ENCODE data around the gene LTB. TPM values are rescaled to one million over a fixed set of nuclear protein-coding genes. Genes with fewer than 3 reads are reported as not detected.

LTB gene
- total and polyA plus RNA-seq, 3 experiments from 2014 or later: 196 to 1,182 (median 206) TPM

DNA sequence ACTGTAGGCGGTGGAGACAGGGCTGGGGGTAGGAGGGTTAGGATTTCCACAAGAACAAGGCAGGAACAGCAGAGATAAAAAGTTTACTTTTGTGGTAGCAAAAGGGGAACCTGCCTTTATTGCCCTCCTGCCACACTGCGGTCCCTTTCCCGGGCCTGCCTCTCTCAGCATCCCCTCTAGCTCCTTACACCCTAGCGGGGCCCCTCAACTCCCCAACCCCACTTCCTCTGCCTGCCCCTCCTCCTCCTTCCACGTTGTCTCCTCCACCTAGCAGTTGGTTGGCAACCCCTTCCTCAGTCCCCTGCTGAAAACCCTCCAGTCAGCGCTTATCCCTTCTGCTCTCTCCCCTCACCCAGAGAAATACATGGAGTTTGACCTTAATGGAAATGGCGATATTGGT is 33.5 kb upstream of the LTB start:
- DNase-seq: peak in 1 of 5 donors; percentile 60
- Mint-ChIP-seq H3K4me3 (peak overlapping the region in 6 of 7 donors; percentile 7 to 67 (median 50)), H3K9me3 (no peaks in the 10 kb centered on the region), H3K27me3 (peaks cover 0 to 3% of the 10 kb centered on the region in 2 donors), H3K27ac (peak overlapping the region; percentile 16 to 78 (median 66)), H3K36me3 (peaks cover 0 to 3% (median 0%) of the 10 kb centered on the region in 3 donors), H3K4me1 (peaks cover 25 to 37% (median 35%) of the 10 kb centered on the region in 3 donors)
- H3K4me3 ChIP-seq (ENCODE audit: low read length): peak overlapping the region; percentile 67
- H3K9me3 ChIP-seq (ENCODE audit: low read length): no peaks in the 10 kb centered on the region
- ChIA-PET POLR2A (interaction anchor here (1.5 kb wide), 1 partner anchor 36 kb away, joined by 6 read pairs; the partner anchor contains the start of gene BAG6), CTCF (interaction anchor here (1.0 to 1.9 kb wide), 2 partner anchors 17 to 19 kb away, joined by 3 to 6 read pairs; no protein-coding TSS in a partner anchor)
- no peaks in the 10 kb centered on the region for H3K27me3 ChIP-seq (ENCODE audit: insufficient read depth, low read length, poor library complexity, severe bottlenecking)
- H3K36me3 ChIP-seq (ENCODE audit: insufficient read depth, low read length): no peaks in the 10 kb centered on the region
- H3K4me1 ChIP-seq (ENCODE audit: insufficient read depth, low read length): peaks cover 29% of the 10 kb centered on the region
- H3K27ac ChIP-seq (ENCODE audit: low read depth, low read length): peak overlapping the region; percentile 54

DNA sequence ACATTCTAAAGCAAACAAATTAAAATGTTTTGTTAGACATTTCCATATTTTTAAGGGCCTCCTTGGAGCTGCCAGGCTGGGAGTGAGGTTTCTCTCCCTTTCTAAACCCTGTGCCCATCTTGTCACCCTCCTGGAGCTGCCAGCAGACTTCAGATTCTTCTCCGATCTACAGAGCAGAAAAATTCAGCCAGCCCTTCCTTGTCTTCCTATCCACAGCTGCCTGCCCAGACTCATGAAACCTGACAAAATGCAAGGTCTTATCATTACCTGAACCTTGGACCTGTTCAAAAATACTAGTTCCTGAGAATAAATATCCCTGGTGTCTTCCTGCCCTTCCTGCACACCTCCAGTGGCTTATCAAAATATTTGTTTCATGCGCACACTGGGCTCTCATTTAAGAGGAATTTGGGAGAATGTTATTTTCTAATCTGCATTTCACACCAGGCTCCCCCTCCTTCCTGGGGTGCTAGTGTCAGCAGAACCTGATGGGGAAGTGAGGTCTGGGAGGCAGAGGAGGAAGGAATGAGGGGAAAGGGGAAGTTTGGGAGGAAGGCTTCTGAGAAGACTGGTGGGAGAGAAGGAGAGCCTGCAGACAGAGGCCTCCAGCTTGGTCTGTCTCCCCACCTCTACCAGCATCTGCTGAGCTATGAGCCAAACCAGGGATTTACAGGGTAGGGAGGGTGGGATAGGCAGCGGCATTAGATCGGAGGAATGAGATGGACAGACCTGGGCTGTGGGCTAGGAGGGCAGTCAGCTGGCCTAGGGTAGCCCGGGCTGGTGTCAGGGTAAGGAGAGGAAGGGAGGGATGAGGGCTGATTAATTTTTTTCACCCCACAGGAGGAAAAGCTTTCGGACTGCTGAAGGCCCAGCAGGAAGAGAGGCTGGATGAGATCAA is 32.7 kb upstream of the LTB start, which contains the start of gene AIF1:
AIF1 (plus strand) TSS at position 551 of the 895 bp plus-strand sequence; CDS start at position 647, 96 bp downstream.
- Mint-ChIP-seq H3K36me3 (peaks cover 0 to under 1% (median 0%) of the 10 kb centered on the region in 3 donors), H3K4me3 (peak within 1 kb of the TSS in 6 of 7 donors; percentile 36 to 67 (median 62)), H3K27me3 (peaks cover 0 to 3% of the 10 kb centered on the region in 2 donors), H3K4me1 (peaks cover 24 to 35% (median 33%) of the 10 kb centered on the region in 3 donors), H3K27ac (peak within 1 kb of the TSS; percentile 38 to 78 (median 68)), H3K9me3 (no peaks in the 10 kb centered on the region)
- H3K4me1 ChIP-seq (ENCODE audit: insufficient read depth, low read length): peaks cover 29% of the 10 kb centered on the region
- H3K36me3 ChIP-seq (ENCODE audit: insufficient read depth, low read length): no peaks in the 10 kb centered on the region
- H3K9me3 ChIP-seq (ENCODE audit: low read length): no peaks in the 10 kb centered on the region
- H3K4me3 ChIP-seq (ENCODE audit: low read length): peak within 1 kb of the TSS; percentile 67
- POLR2A ChIA-PET: interaction anchor here (1.5 kb wide), 1 partner anchor 37 kb away, joined by 6 read pairs; the partner anchor contains the start of gene BAG6
- H3K27ac ChIP-seq (ENCODE audit: low read depth, low read length): peak within 1 kb of the TSS; percentile 54
- CTCF ChIA-PET: interaction anchor here (1.0 to 1.9 kb wide), 2 partner anchors 16 to 18 kb away, joined by 3 to 6 read pairs; no protein-coding TSS in a partner anchor
- no peak for DNase-seq
- no peaks in the 10 kb centered on the region for H3K27me3 ChIP-seq (ENCODE audit: insufficient read depth, low read length, poor library complexity, severe bottlenecking)

DNA sequence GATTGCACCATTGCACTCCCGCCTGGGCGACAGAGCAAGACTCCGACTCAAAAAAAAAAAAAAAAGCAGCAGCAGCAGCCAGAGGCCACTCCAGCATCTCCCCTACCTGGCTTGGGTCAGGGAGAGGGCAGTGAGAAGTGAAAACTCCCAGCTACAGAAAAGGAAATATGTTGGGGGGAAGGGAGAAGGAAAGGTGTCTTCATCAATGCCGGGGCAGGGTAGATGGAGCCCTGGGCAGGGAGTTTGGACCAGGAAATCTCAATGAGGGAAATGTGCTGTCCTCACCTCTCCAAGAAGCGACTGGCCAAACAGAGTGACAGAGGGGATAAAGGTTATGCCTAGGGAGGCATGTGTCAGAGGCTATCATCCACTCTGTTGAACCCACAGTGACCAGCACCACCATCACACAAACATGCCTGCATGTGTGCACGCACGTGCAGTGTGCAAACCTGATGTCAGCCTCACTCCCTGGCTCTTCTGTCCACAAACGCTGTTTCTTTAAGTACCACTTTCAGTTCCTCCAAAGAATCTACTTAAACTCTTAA is 31.9 kb upstream of the LTB start:
- Mint-ChIP-seq H3K27me3 (peaks cover 0 to 3% of the 10 kb centered on the region in 2 donors), H3K4me1 (peaks cover 20 to 29% (median 27%) of the 10 kb centered on the region in 3 donors), H3K27ac (peak overlapping the region in 1 of 8 donors; percentile 47), H3K36me3 (peaks cover 0 to 1% (median 0%) of the 10 kb centered on the region in 3 donors), H3K4me3 (peak overlapping the region in 1 of 7 donors; percentile 62), H3K9me3 (no peaks in the 10 kb centered on the region)
- H3K9me3 ChIP-seq (ENCODE audit: low read length): no peaks in the 10 kb centered on the region
- no peaks in the 10 kb centered on the region for H3K27me3 ChIP-seq (ENCODE audit: insufficient read depth, low read length, poor library complexity, severe bottlenecking)
- no peak overlapping the region for H3K27ac ChIP-seq (ENCODE audit: low read depth, low read length)
- DNase-seq: no peak
- H3K4me1 ChIP-seq (ENCODE audit: insufficient read depth, low read length): peaks cover 25% of the 10 kb centered on the region
- POLR2A ChIA-PET: no interaction called here
- no peak overlapping the region for H3K4me3 ChIP-seq (ENCODE audit: low read length)
- CTCF ChIA-PET: interaction anchor here (1.9 kb wide), 1 partner anchor 15 kb away, joined by 6 read pairs; no protein-coding TSS in a partner anchor
- no peaks in the 10 kb centered on the region for H3K36me3 ChIP-seq (ENCODE audit: insufficient read depth, low read length)

DNA sequence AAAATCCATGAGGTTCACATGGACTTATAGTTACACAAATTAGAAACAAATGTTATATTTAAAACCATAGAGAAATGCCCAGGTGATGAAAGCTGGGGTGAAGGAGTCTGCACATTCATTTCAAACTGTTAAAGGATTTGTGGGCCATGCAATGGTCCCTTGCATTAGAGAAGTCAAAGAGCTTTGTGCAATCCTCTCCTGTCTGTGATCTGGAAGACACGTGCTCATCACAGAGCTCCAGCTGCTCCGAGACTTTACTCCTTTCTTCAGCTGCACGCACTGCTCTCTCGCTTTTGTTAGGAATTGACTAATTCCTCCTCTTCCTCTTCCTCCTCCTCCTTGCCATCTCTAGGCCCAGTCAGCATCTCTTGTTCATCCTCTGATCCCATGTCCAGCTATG is 28.7 kb upstream of the LTB start:
- Mint-ChIP-seq H3K9me3 (no peaks in the 10 kb centered on the region), H3K27ac (no peak overlapping the region), H3K27me3 (peaks cover 0 to 3% of the 10 kb centered on the region in 2 donors), H3K4me3 (no peak overlapping the region), H3K4me1 (peaks cover 12 to 15% (median 15%) of the 10 kb centered on the region in 3 donors), H3K36me3 (peaks cover 0 to 1% (median 0%) of the 10 kb centered on the region in 3 donors)
- no peak for DNase-seq
- H3K9me3 ChIP-seq (ENCODE audit: low read length): no peaks in the 10 kb centered on the region
- H3K4me1 ChIP-seq (ENCODE audit: insufficient read depth, low read length): peaks cover 14% of the 10 kb centered on the region
- no peaks in the 10 kb centered on the region for H3K36me3 ChIP-seq (ENCODE audit: insufficient read depth, low read length)
- POLR2A ChIA-PET: no interaction called here
- CTCF ChIA-PET: interaction anchor here (1.2 to 1.8 kb wide), 2 partner anchors 13 to 60 kb away, joined by 4 to 8 read pairs; no protein-coding TSS in a partner anchor
- no peak overlapping the region for H3K27ac ChIP-seq (ENCODE audit: low read depth, low read length)
- H3K4me3 ChIP-seq (ENCODE audit: low read length): no peak overlapping the region
- H3K27me3 ChIP-seq (ENCODE audit: insufficient read depth, low read length, poor library complexity, severe bottlenecking): no peaks in the 10 kb centered on the region

DNA sequence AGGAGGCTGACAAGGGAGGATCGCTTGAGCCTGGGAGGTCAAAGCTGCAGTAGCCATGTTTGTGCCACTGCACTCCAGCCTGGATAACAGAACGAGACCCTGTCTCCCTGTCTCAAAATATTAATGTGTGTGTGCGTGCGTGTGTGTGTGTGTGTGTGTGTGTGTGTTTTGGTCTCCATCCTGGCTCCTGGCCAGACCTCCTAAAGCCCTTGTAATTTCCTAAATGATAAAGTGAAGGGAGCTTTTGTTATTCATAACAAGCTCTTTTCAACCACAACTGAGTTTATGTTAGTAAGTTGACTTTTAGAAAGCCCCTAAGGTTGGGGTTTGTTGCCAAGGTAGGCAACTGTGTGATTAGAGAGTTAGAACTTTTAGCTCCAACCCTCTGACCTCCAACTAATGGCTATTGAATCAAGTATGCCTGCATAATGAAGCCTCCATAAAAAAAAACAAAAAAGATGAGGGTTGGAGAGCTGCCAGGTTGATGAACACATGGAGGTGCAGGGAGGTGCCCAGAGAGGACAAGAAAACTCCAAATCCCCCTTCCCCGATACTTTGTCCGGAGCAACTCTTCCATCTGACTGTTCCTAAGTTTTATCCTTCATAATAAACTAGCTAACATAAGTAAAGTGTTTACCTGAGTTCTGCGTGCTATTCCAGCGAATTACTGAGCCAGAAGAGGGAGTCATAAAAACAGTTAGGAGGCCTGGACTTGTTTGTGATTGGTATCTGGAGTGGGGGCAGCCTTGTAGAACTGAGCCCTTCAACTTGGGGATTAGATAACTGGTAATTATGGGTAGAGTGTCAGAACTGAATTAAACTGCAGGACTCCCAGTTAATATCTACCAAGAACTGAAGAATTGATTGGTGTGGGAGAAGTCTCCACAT is 27.5 kb upstream of the LTB start:
- ChIA-PET CTCF (interaction anchor here (1.0 to 2.1 kb wide), 3 partner anchors 11 to 58 kb away, joined by 4 to 15 read pairs (median 8); partner anchors contain the start of gene C6orf47), POLR2A (interaction anchor here (0.7 kb wide), 1 partner anchor 9 kb away, joined by 4 read pairs; no protein-coding TSS in a partner anchor)
- Mint-ChIP-seq H3K27ac (peak overlapping the region in 1 of 8 donors; percentile 46), H3K36me3 (peaks cover 0 to 1% (median 0%) of the 10 kb centered on the region in 3 donors), H3K4me3 (no peak overlapping the region), H3K4me1 (peaks cover 2 to 3% (median 3%) of the 10 kb centered on the region in 3 donors), H3K27me3 (no peaks in the 10 kb centered on the region), H3K9me3 (no peaks in the 10 kb centered on the region)
- Histone ChIP-seq H3K27me3 (ENCODE audit: insufficient read depth, low read length, poor library complexity, severe bottlenecking) (no peaks in the 10 kb centered on the region), H3K9me3 (ENCODE audit: low read length) (no peaks in the 10 kb centered on the region), H3K36me3 (ENCODE audit: insufficient read depth, low read length) (no peaks in the 10 kb centered on the region), H3K4me3 (ENCODE audit: low read length) (no peak overlapping the region), H3K27ac (ENCODE audit: low read depth, low read length) (no peak overlapping the region), H3K4me1 (ENCODE audit: insufficient read depth, low read length) (peaks cover 2% of the 10 kb centered on the region)
- DNase-seq: no peak

DNA sequence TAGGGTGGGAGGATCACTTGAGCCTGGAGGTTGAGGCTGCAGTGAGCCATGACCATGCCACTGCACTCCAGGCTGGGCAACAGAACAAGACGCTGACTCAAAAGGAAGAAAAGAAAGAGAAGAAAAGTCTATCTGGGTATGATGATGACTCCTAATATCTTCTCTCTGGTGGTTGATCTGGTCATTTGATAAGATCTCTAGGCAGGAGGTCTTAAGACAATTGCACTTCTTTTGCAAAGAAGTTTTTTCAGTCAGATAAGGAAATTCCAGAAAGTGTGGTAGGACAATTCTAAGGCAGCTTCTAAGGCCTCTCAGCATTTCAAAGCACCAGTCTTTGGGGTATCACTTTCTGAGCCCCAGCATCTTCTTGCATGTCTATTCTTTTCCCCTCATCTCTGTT is 25.1 kb upstream of the LTB start:
- no peaks in the 10 kb centered on the region for H3K27me3 ChIP-seq (ENCODE audit: insufficient read depth, low read length, poor library complexity, severe bottlenecking)
- CTCF ChIA-PET: interaction anchor here (1.3 kb wide), 1 partner anchor 9 kb away, joined by 8 read pairs; no protein-coding TSS in a partner anchor
- H3K36me3 ChIP-seq (ENCODE audit: insufficient read depth, low read length): no peaks in the 10 kb centered on the region
- no peaks in the 10 kb centered on the region for H3K9me3 ChIP-seq (ENCODE audit: low read length)
- H3K36me3 Mint-ChIP-seq: peaks cover 0 to 1% (median 0%) of the 10 kb centered on the region in 3 donors
- H3K4me1 ChIP-seq (ENCODE audit: insufficient read depth, low read length): no peaks in the 10 kb centered on the region
- H3K27ac ChIP-seq (ENCODE audit: low read depth, low read length): no peak overlapping the region
- no peaks in the 10 kb centered on the region for H3K4me1 Mint-ChIP-seq
- peak overlapping the region in 1 of 8 donors; percentile 17 for H3K27ac Mint-ChIP-seq
- peaks cover 0 to 2% of the 10 kb centered on the region in 2 donors for H3K27me3 Mint-ChIP-seq
- DNase-seq: no peak
- POLR2A ChIA-PET: no interaction called here
- H3K4me3 Mint-ChIP-seq: no peak overlapping the region
- no peaks in the 10 kb centered on the region for H3K9me3 Mint-ChIP-seq
- no peak overlapping the region for H3K4me3 ChIP-seq (ENCODE audit: low read length)

DNA sequence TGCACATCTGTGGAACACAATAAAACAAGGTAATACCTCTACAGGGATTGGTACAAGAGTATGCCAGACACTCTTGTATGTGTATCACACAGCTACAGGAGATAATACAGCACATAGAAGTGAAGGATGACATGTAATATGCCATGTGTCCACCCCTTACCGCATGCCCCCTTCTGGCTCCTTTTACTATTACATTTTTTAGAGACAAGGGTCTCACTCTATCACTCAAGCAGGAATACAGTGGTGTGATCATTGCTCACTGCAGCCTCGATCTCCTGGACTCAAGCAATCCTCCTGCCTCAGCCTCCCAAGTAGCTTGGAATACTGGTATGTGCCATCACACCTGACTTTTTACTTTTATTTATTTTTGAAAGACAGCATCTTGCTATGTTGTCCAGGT is 14.8 kb upstream of the LTB start:
- H3K27ac Mint-ChIP-seq: peak overlapping the region in 7 of 8 donors; percentile 48 to 86 (median 73)
- peak overlapping the region in 6 of 7 donors; percentile 19 to 66 (median 40) for H3K4me3 Mint-ChIP-seq
- no peak overlapping the region for H3K4me3 ChIP-seq (ENCODE audit: low read length)
- ChIA-PET POLR2A (interaction anchor here (0.6 to 4.8 kb wide), 8 partner anchors 15 to 102 kb away, joined by 3 to 91 read pairs (median 3); partner anchors contain the start of genes ATP6V1G2, LTB and NFKBIL1), CTCF (interaction anchor here (0.6 to 22.0 kb wide), 17 partner anchors 14 to 226 kb away, joined by 3 to 692 read pairs (median 5); partner anchors contain the start of genes ATP6V1G2, DDX39B, LST1 and LTA)
- no peaks in the 10 kb centered on the region for H3K9me3 ChIP-seq (ENCODE audit: low read length)
- no peaks in the 10 kb centered on the region for H3K27me3 ChIP-seq (ENCODE audit: insufficient read depth, low read length, poor library complexity, severe bottlenecking)
- H3K9me3 Mint-ChIP-seq: no peaks in the 10 kb centered on the region
- H3K27ac ChIP-seq (ENCODE audit: low read depth, low read length): no peak overlapping the region
- H3K36me3 ChIP-seq (ENCODE audit: insufficient read depth, low read length): no peaks in the 10 kb centered on the region
- peaks cover 0 to 2% of the 10 kb centered on the region in 2 donors for H3K27me3 Mint-ChIP-seq
- H3K4me1 Mint-ChIP-seq: peaks cover 38 to 54% (median 50%) of the 10 kb centered on the region in 3 donors
- DNase-seq: peak in 3 of 5 donors; percentile 64 to 80 (median 67)
- H3K36me3 Mint-ChIP-seq: no peaks in the 10 kb centered on the region
- H3K4me1 ChIP-seq (ENCODE audit: insufficient read depth, low read length): peaks cover 55% of the 10 kb centered on the region
